ENCODE measurements around the gene CUL2. TPM values are rescaled to one million over a fixed set of nuclear protein-coding genes. Genes with fewer than 3 reads are reported as not detected.

Gene CUL2
- polyA plus RNA-seq, 1 of the 3 experiments (the other 2 are of a cell fraction) = 13.1 TPM

DNA sequence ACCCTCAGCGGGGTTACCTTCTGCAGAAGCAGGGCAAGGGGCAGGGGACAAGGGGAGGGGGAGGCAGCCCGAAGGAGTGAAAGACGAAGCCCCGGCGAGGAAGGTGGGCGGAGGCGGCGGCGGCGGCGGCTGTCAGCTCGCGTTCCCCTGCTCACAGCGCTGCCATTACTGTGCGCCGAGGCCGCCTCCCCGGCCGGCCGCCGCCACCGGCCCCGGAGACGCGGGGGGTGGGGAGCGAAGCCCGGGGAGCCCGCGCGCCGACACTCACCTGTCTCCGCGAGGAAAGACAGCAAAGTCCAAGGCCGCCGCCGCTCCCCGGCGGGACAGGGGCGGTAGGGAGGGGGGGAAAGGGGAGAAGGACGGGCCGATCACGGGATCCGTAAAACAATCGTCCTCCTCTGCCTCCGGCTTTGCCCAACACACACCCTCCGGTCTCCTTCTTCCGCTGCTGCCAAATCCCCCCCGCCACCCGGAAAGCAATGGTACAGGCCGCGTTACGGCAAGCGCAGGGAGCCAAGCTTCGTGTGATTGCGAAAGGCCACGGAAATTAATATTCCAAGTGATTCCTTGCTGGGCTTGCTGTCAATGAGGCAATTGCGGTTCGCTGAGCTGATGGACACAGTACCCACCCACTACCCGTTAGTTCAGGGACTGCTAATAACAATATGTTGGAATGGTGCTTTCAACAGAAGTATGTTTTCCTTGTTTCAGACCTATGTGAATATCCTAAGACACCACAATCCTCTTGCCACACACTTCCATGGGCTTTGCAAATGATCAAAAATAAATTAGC lies at the start of gene CUL2 (continued):
- TF ChIP-seq, protein P1, sequence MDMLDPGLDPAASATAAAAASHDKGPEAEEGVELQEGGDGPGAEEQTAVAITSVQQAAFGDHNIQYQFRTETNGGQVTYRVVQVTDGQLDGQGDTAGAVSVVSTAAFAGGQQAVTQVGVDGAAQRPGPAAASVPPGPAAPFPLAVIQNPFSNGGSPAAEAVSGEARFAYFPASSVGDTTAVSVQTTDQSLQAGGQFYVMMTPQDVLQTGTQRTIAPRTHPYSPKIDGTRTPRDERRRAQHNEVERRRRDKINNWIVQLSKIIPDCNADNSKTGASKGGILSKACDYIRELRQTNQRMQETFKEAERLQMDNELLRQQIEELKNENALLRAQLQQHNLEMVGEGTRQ (IDR thresholded peaks at IDR 0.05; ENCODE audit: borderline replicate concordance, low read depth, low read length) = no peak
- peak; percentile 86 for TF ChIP-seq ELF1 (IDR thresholded peaks at IDR 0.05)
- no peak for TF ChIP-seq FOXM1 (IDR thresholded peaks at IDR 0.05; ENCODE audit: low read depth)
- TF ChIP-seq, protein P2, sequence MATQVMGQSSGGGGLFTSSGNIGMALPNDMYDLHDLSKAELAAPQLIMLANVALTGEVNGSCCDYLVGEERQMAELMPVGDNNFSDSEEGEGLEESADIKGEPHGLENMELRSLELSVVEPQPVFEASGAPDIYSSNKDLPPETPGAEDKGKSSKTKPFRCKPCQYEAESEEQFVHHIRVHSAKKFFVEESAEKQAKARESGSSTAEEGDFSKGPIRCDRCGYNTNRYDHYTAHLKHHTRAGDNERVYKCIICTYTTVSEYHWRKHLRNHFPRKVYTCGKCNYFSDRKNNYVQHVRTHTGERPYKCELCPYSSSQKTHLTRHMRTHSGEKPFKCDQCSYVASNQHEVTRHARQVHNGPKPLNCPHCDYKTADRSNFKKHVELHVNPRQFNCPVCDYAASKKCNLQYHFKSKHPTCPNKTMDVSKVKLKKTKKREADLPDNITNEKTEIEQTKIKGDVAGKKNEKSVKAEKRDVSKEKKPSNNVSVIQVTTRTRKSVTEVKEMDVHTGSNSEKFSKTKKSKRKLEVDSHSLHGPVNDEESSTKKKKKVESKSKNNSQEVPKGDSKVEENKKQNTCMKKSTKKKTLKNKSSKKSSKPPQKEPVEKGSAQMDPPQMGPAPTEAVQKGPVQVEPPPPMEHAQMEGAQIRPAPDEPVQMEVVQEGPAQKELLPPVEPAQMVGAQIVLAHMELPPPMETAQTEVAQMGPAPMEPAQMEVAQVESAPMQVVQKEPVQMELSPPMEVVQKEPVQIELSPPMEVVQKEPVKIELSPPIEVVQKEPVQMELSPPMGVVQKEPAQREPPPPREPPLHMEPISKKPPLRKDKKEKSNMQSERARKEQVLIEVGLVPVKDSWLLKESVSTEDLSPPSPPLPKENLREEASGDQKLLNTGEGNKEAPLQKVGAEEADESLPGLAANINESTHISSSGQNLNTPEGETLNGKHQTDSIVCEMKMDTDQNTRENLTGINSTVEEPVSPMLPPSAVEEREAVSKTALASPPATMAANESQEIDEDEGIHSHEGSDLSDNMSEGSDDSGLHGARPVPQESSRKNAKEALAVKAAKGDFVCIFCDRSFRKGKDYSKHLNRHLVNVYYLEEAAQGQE (IDR thresholded peaks at IDR 0.05; ENCODE audit: low read depth, low read length) = no peak
- TF ChIP-seq NRF1 (IDR thresholded peaks at IDR 0.05; ENCODE audit: low read depth, low read length) = no peak
- TF ChIP-seq, protein P3, sequence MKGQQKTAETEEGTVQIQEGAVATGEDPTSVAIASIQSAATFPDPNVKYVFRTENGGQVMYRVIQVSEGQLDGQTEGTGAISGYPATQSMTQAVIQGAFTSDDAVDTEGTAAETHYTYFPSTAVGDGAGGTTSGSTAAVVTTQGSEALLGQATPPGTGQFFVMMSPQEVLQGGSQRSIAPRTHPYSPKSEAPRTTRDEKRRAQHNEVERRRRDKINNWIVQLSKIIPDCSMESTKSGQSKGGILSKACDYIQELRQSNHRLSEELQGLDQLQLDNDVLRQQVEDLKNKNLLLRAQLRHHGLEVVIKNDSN (IDR thresholded peaks at IDR 0.05; ENCODE audit: borderline replicate concordance, low read depth) = no peak
- peak; percentile 75; the same call in 1 of the 2 replicates for TF ChIP-seq TAF1 (IDR thresholded peaks at IDR 0.05; ENCODE audit: borderline replicate concordance, low read depth, low read length)
- no peak for TF ChIP-seq MEF2A (IDR thresholded peaks at IDR 0.05; ENCODE audit: borderline replicate concordance, low read depth)

DNA sequence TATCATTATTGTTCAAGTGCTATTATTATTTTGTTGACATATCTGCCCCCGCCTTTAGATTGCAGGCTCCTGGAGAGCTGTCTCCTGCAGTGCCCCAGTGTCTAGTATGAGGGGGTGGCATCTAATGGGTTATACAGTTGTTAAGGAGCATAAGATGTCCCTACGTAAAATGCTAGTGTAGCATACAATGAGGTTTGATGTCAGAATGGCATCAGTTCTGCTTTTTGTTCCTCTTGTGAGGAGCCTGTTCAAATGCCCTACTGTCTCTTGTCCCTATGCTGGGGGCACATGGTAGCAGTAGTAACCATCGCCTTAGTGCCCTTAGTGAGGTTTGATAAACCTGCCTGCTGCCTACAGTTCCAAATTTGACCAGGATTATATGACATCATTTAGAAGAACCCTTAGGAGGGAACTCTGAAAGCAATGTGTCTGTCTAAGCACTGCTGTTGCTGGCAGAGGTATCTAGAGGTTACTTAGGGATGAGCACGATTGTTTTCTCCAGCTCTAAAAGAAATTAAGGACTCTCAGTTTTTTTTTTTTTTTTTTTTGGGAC lies 46.2 kb upstream of the CUL2 start:
- TF ChIP-seq TEAD4 (IDR thresholded peaks at IDR 0.05; ENCODE audit: borderline replicate concordance, insufficient read depth) (no peak), SMC3 (IDR thresholded peaks at IDR 0.05; ENCODE audit: low read depth, low read length) (no peak), FOXM1 (IDR thresholded peaks at IDR 0.05; ENCODE audit: low read depth) (no peak)
- TF ChIP-seq, protein P2 (IDR thresholded peaks at IDR 0.05; ENCODE audit: low read depth, low read length) = no peak
- no peaks in the 10 kb centered on the region for H3K27me3 ChIP-seq (ENCODE audit: insufficient read depth)
- no peak for DNase-seq
- WGBS (ENCODE audit: low lambda C conversion rate) = 75% methylated on average over 4 of the region's 4 CpGs
- no peaks in the 10 kb centered on the region for H3K9me3 ChIP-seq
- 0 out of 2 replicates have a peak, but pooled peaks cover 3% of the 10 kb centered on the region for H3K9me2 ChIP-seq
- H3K4me3 ChIP-seq (ENCODE audit: low read depth in 2 of 2, low read length in 1 of 2) = no peak overlapping the region
- no peaks in the 10 kb centered on the region for H3K36me3 ChIP-seq (replicated peaks in 1 of 2; ENCODE audit: control insufficient read depth in 1 of 2, insufficient read depth in 2 of 2, low read length in 1 of 2)
- ChIA-PET POLR2A (no interaction called here), CTCF (no interaction called here)
- H3K27ac ChIP-seq (ENCODE audit: low read depth in 2 of 2, low read length in 1 of 2) = no peak overlapping the region
- peaks cover 29% of the 10 kb centered on the region; the same call in 1 of the 2 replicates for H3K79me2 ChIP-seq (ENCODE audit: insufficient read depth)
- H2AFZ ChIP-seq (ENCODE audit: low read depth) = no peak overlapping the region
- H3K9ac ChIP-seq = no peak overlapping the region
- peaks cover 0 to under 1% of the 10 kb centered on the region in 2 experiments; a peak in 1 of 4 replicates for H3K4me1 ChIP-seq (ENCODE audit: control insufficient read depth in 1 of 2, insufficient read depth in 2 of 2, low read depth in 1 of 2, low read length in 1 of 2)
- no peaks in the 10 kb centered on the region for H3F3A ChIP-seq (replicated peaks; ENCODE audit: insufficient read depth)
- H3K4me2 ChIP-seq = no peak overlapping the region
- no peaks in the 10 kb centered on the region for H4K20me1 ChIP-seq (ENCODE audit: insufficient read depth)

Data from SK-N-SH (cell line).